NOMO-1 treated with DMSO at 0.1 percent for 48 hours (cell line): ENCODE data around the gene GPR18.
A peak's percentile ranks its signal among the peaks of the same experiment; 100 is the strongest.
"Not testable (repeated sequence)": the region's sequence is repeated elsewhere in the genome, so short reads cannot be mapped to it uniquely, and the experiment has no call there.

Source experiments
- DNase-seq: peaks from one replicate; lab custom pipeline; 2025; ENCODE audit not compliant: unreplicated experiment; lab: John Stamatoyannopoulos, UW

Gene GPR18

GRCh38 chr13:99268822-99269221, 10.6 kb upstream of the GPR18 start:
- no peak for DNase-seq

GRCh38 chr13:99267927-99268326, 9.7 kb upstream of the GPR18 start:
- DNase-seq: no peak

GRCh38 chr13:99266827-99267226, 8.6 kb upstream of the GPR18 start:
- DNase-seq: no peak

- peak; percentile 64 for DNase-seq
These were observed 7.7 kb upstream of the GPR18 start for GRCh38 chr13:99265821-99266426.

GRCh38 chr13:99265162-99265800, 7.1 kb upstream of the GPR18 start:
- no peak for DNase-seq

- peak; percentile 42 for DNase-seq
These were observed 5.9 kb upstream of the GPR18 start for GRCh38 chr13:99264051-99264450.

- DNase-seq: no peak
These were observed 5.1 kb upstream of the GPR18 start for GRCh38 chr13:99263126-99263785.

- no peak for DNase-seq
These were observed 2.9 kb upstream of the GPR18 start for GRCh38 chr13:99261059-99261458.

GRCh38 chr13:99260216-99260615, 2.0 kb upstream of the GPR18 start:
- no peak for DNase-seq

- DNase-seq: peak; percentile 89
These were observed 767 bp upstream of the GPR18 start for GRCh38 chr13:99258946-99259345.

GRCh38 chr13:99257291-99257690, 888 bp downstream of the GPR18 start:
- DNase-seq: peak; percentile 52

GRCh38 chr13:99256709-99257108, 1.5 kb downstream of the GPR18 start:
- peak; percentile 76 for DNase-seq

- peak; percentile 74 for DNase-seq
These were observed 1.9 kb downstream of the GPR18 start for GRCh38 chr13:99256283-99256682.

- no peak for DNase-seq
These were observed 2.9 kb downstream of the GPR18 start for GRCh38 chr13:99255271-99255670.

- DNase-seq: no peak
These were observed 3.3 kb downstream of the GPR18 start for GRCh38 chr13:99254830-99255229.

- peak; percentile 45 for DNase-seq
These were observed 6.3 kb downstream of the GPR18 start for GRCh38 chr13:99251921-99252320.

- DNase-seq: no peak
These were observed 7.0 kb downstream of the GPR18 start for GRCh38 chr13:99250982-99251825.

GRCh38 chr13:99249606-99250005, 8.6 kb downstream of the GPR18 start:
- DNase-seq: not testable (repeated sequence)

GRCh38 chr13:99249178-99249577, 9.0 kb downstream of the GPR18 start:
- not testable (repeated sequence) for DNase-seq

- DNase-seq: no peak
These were observed 12.1 kb downstream of the GPR18 start for GRCh38 chr13:99246100-99246499.

GRCh38 chr13:99237981-99238662, 20.1 kb downstream of the GPR18 start:
- no peak for DNase-seq
